ENCODE results near the gene CACNA1A.

Gene CACNA1A

GRCh38 chr19:13410946-13411345 is 95.3 kb downstream of the CACNA1A start:
- TF ChIP-seq ZNF600 (tag by site-specific recombination; IDR thresholded peaks at IDR 0.05) (no peak), ZNF202 (tag by site-specific recombination; IDR thresholded peaks at IDR 0.05; ENCODE audit: borderline replicate concordance) (no peak)
- Histone ChIP-seq H3K9me3 (ENCODE audit: control insufficient read depth, insufficient read depth, low read depth, low read length) (no peaks in the 10 kb centered on the region), H3K36me3 (ENCODE audit: control insufficient read depth in 2 of 2, insufficient read depth in 1 of 2, low read length in 2 of 2) (no peaks in the 10 kb centered on the region), H3K4me3 (ENCODE audit: low read depth, low read length) (no peak overlapping the region), H3K4me1 (ENCODE audit: control insufficient read depth, insufficient read depth, low read length) (no peaks in the 10 kb centered on the region), H3K27ac (ENCODE audit: extremely low read depth, low read depth, low read length) (no peak overlapping the region)
- ChIA-PET POLR2A (no interaction called here), CTCF (interaction anchor here (0.6 to 0.7 kb wide), 2 partner anchors 19 to 132 kb away, joined by 3 read pairs; no protein-coding TSS in a partner anchor)

- no peaks in the 10 kb centered on the region for H3K36me3 ChIP-seq (ENCODE audit: control insufficient read depth in 2 of 2, insufficient read depth in 1 of 2, low read length in 2 of 2)
- no peaks in the 10 kb centered on the region for H3K9me3 ChIP-seq (ENCODE audit: control insufficient read depth, insufficient read depth, low read depth, low read length)
- TF ChIP-seq ATF2 (tag by site-specific recombination; IDR thresholded peaks at IDR 0.05; ENCODE audit: low read depth) = 0 out of 2 replicates have a peak, but pooled peaks have one; percentile 4
- no peak for TF ChIP-seq ZSCAN4 (tag by site-specific recombination; IDR thresholded peaks at IDR 0.05)
- H3K27ac ChIP-seq (ENCODE audit: extremely low read depth, low read depth, low read length) = no peak overlapping the region
- POLR2A ChIA-PET = no interaction called here
- CTCF ChIA-PET = no interaction called here
- H3K4me3 ChIP-seq (ENCODE audit: low read depth, low read length) = no peak overlapping the region
- H3K4me1 ChIP-seq (ENCODE audit: control insufficient read depth, insufficient read depth, low read length) = no peaks in the 10 kb centered on the region
These were observed 97.3 kb downstream of the CACNA1A start for GRCh38 chr19:13408889-13409518.

- Histone ChIP-seq H3K4me3 (ENCODE audit: low read depth, low read length) (no peak overlapping the region), H3K4me1 (ENCODE audit: control insufficient read depth, insufficient read depth, low read length) (no peaks in the 10 kb centered on the region), H3K27ac (ENCODE audit: extremely low read depth, low read depth, low read length) (no peak overlapping the region), H3K9me3 (ENCODE audit: control insufficient read depth, insufficient read depth, low read depth, low read length) (no peaks in the 10 kb centered on the region), H3K36me3 (ENCODE audit: control insufficient read depth in 2 of 2, insufficient read depth in 1 of 2, low read length in 2 of 2) (no peaks in the 10 kb centered on the region)
- CTCF ChIA-PET = interaction anchor here (0.6 to 0.9 kb wide), 2 partner anchors 24 to 192 kb away, joined by 3 read pairs; no protein-coding TSS in a partner anchor
- TF ChIP-seq FEZF1 (tag by site-specific recombination; IDR thresholded peaks at IDR 0.05) = no peak
- TF ChIP-seq ZNF354C (tag by site-specific recombination; IDR thresholded peaks at IDR 0.05; ENCODE audit: borderline replicate concordance, low read depth) = no peak
- POLR2A ChIA-PET = no interaction called here
These were observed 102.0 kb downstream of the CACNA1A start for GRCh38 chr19:13404236-13404635.

- Histone ChIP-seq H3K27ac (ENCODE audit: extremely low read depth, low read depth, low read length) (no peak overlapping the region), H3K36me3 (ENCODE audit: control insufficient read depth in 2 of 2, insufficient read depth in 1 of 2, low read length in 2 of 2) (no peaks in the 10 kb centered on the region), H3K4me1 (ENCODE audit: control insufficient read depth, insufficient read depth, low read length) (no peaks in the 10 kb centered on the region; the same call in 1 of the 2 replicates), H3K4me3 (ENCODE audit: low read depth, low read length) (no peak overlapping the region), H3K9me3 (ENCODE audit: control insufficient read depth, insufficient read depth, low read depth, low read length) (no peaks in the 10 kb centered on the region)
- POLR2A ChIA-PET = no interaction called here
- CTCF ChIA-PET = no interaction called here
- TF ChIP-seq ZNF629 (tag by site-specific recombination; IDR thresholded peaks at IDR 0.05) = no peak
- no peak for TF ChIP-seq ZBTB21 (tag by site-specific recombination; IDR thresholded peaks at IDR 0.05)
- no peak for TF ChIP-seq ZNF350 (tag by site-specific recombination; IDR thresholded peaks at IDR 0.05)
- TF ChIP-seq HOXD13 (CRISPR knock-in tag; IDR thresholded peaks at IDR 0.05; ENCODE audit: borderline replicate concordance) = no peak
- TF ChIP-seq ZNF10 (tag by site-specific recombination; IDR thresholded peaks at IDR 0.05) = no peak
- no peak for TF ChIP-seq ZSCAN16 (tag by site-specific recombination; IDR thresholded peaks at IDR 0.05)
- TF ChIP-seq TSHZ1 (tag by site-specific recombination; IDR thresholded peaks at IDR 0.05; ENCODE audit: borderline replicate concordance) = no peak
- TF ChIP-seq ZBTB17 (tag by site-specific recombination; IDR thresholded peaks at IDR 0.05) = no peak
- no peak for TF ChIP-seq MEIS1 (CRISPR knock-in tag; IDR thresholded peaks at IDR 0.05; ENCODE audit: borderline replicate concordance)
- no peak for TF ChIP-seq ZBTB8A (tag by site-specific recombination; IDR thresholded peaks at IDR 0.05)
- TF ChIP-seq ZNF114 (tag by site-specific recombination; IDR thresholded peaks at IDR 0.05) = no peak
- TF ChIP-seq ZNF571 (tag by site-specific recombination; IDR thresholded peaks at IDR 0.05) = no peak
- no peak for TF ChIP-seq ZNF645 (tag by site-specific recombination; IDR thresholded peaks at IDR 0.05)
- no peak for TF ChIP-seq ZNF19 (tag by site-specific recombination; IDR thresholded peaks at IDR 0.05; ENCODE audit: low read depth)
These were observed 104.9 kb downstream of the CACNA1A start for GRCh38 chr19:13401388-13401787.

Measured in HEK293 (cell line).